DMS 273 (cell line): ENCODE data around the gene ALKBH3.

ENCODE experiments used
- DNase-seq: peaks from one replicate; lab custom pipeline; 2025; ENCODE audit not compliant: unreplicated experiment; lab: John Stamatoyannopoulos, UW

Gene ALKBH3

GRCh38 chr11:43957571-43957970, 76.9 kb downstream of the ALKBH3 start:
- no peak for DNase-seq

- no peak for DNase-seq
Measured at GRCh38 chr11:43959321-43959995, 78.8 kb downstream of the ALKBH3 start.

GRCh38 chr11:43962383-43963278, 82.0 kb downstream of the ALKBH3 start:
- DNase-seq: no peak

- DNase-seq: no peak
Measured at GRCh38 chr11:43963279-43963620, 82.6 kb downstream of the ALKBH3 start.

- no peak for DNase-seq
Measured at GRCh38 chr11:43967661-43968060, 87.0 kb downstream of the ALKBH3 start.

GRCh38 chr11:43968719-43969118, 88.1 kb downstream of the ALKBH3 start:
- DNase-seq: no peak

GRCh38 chr11:43969543-43969942, 88.9 kb downstream of the ALKBH3 start:
- peak; percentile 14 for DNase-seq
